HEK293 (cell line): ENCODE measurements around the gene TSC22D2.

Experiments used
- CTCF ChIA-PET: fragments of 350-600 bp; formaldehyde crosslinking; extraction: SDS; loops from one replicate; lab custom pipeline; 2021; ENCODE audit warnings: antibody characterized with exemption; lab: Yijun Ruan, JAX
- POLR2A ChIA-PET: fragments of 300-600 bp; formaldehyde crosslinking; extraction: SDS; loops from one replicate; lab custom pipeline; 2020; ENCODE audit warnings: antibody characterized with exemption, inconsistent platforms; lab: Yijun Ruan, JAX
- H3K27ac ChIP-seq: fragments of 200-500 bp; sonication (Bioruptor generic); 2 replicates; pipeline ENCODE4 v1.5.1; 2014; ENCODE audit warnings: low read depth, low read length, control low read depth, inconsistent platforms; ENCODE audit errors: extremely low read depth
- H3K36me3 ChIP-seq, 2 experiments: fragments of 200-500 bp in 1 of 2; sonication (Bioruptor generic) in 1 of 2; 1 replicate in 1 of 2; 2 replicates in 1 of 2; pipeline ENCODE4 v1.5.1; 2014 to 2017; ENCODE audit warnings: inconsistent platforms in 2 of 2, low read length in 2 of 2; ENCODE audit not compliant: control insufficient read depth in 2 of 2, insufficient read depth in 1 of 2
- H3K4me1 ChIP-seq: fragments of 200-500 bp; sonication (Bioruptor generic); 2 replicates; pipeline ENCODE4 v1.5.1; 2014; ENCODE audit warnings: mild to moderate bottlenecking, low read length, inconsistent platforms; ENCODE audit not compliant: control insufficient read depth, insufficient read depth
- H3K4me3 ChIP-seq: 2 replicates; pipeline ENCODE4 v1.5.1; 2011; ENCODE audit warnings: low read depth, mild to moderate bottlenecking, control low read depth, low read length, moderate library complexity
- H3K9me3 ChIP-seq: fragments of 200-500 bp; sonication (Bioruptor generic); 2 replicates; pipeline ENCODE4 v1.5.1; 2014; ENCODE audit warnings: low read depth, low read length, inconsistent platforms; ENCODE audit not compliant: control insufficient read depth, insufficient read depth
- BCL6B ChIP-seq: fragments of 450-650 bp; formaldehyde crosslinking; IDR thresholded peaks from 2 replicates; pipeline ENCODE4 v1.5.1; 2017; ENCODE audit warnings: missing biosample characterization, missing genetic modification characterization
- CTCF ChIP-seq: fragments of 450-650 bp; formaldehyde crosslinking; IDR thresholded peaks from 2 replicates; pipeline ENCODE4 v1.5.1; 2016; ENCODE audit warnings: missing biosample characterization, missing genetic modification characterization
- GLI4 ChIP-seq: fragments of 450-650 bp; formaldehyde crosslinking; IDR thresholded peaks from 2 replicates; pipeline ENCODE4 v1.5.1; 2016; ENCODE audit warnings: missing biosample characterization, missing genetic modification characterization
- GLIS1 ChIP-seq: fragments of 450-650 bp; formaldehyde crosslinking; IDR thresholded peaks from 2 replicates; pipeline ENCODE4 v1.5.1; 2016; ENCODE audit warnings: missing biosample characterization, missing genetic modification characterization
- GLIS2 ChIP-seq: fragments of 450-650 bp; formaldehyde crosslinking; IDR thresholded peaks from 2 replicates; pipeline ENCODE4 v1.5.1; 2016; ENCODE audit warnings: missing biosample characterization, missing genetic modification characterization
- KLF1 ChIP-seq: fragments of 450-650 bp; formaldehyde crosslinking; IDR thresholded peaks from 2 replicates; pipeline ENCODE4 v1.5.1; 2016; ENCODE audit warnings: missing biosample characterization, missing genetic modification characterization
- KLF10 ChIP-seq: fragments of 450-650 bp; IDR thresholded peaks from 2 replicates; pipeline ENCODE4 v1.5.1; 2018; ENCODE audit warnings: missing biosample characterization, mild to moderate bottlenecking, missing genetic modification characterization
- PRDM1 ChIP-seq: fragments of 450-650 bp; formaldehyde crosslinking; IDR thresholded peaks from 2 replicates; pipeline ENCODE4; 2016; ENCODE audit warnings: missing biosample characterization, missing genetic modification characterization
- SP2 ChIP-seq: fragments of 450-650 bp; formaldehyde crosslinking; IDR thresholded peaks from 2 replicates; pipeline ENCODE4 v1.5.1; 2016; ENCODE audit warnings: missing biosample characterization, missing genetic modification characterization
- SP7 ChIP-seq: fragments of 450-650 bp; formaldehyde crosslinking; IDR thresholded peaks from 2 replicates; pipeline ENCODE4 v1.5.1; 2016; ENCODE audit warnings: missing biosample characterization, missing genetic modification characterization
- YY2 ChIP-seq: fragments of 450-650 bp; formaldehyde crosslinking; IDR thresholded peaks from 2 replicates; pipeline ENCODE4 v1.5.1; 2016; ENCODE audit warnings: missing biosample characterization, missing genetic modification characterization
- ZBTB1 ChIP-seq: fragments of 450-650 bp; formaldehyde crosslinking; IDR thresholded peaks from 2 replicates; pipeline ENCODE4 v1.5.1; 2016; ENCODE audit warnings: missing biosample characterization, missing genetic modification characterization
- ZBTB20 ChIP-seq: fragments of 450-650 bp; formaldehyde crosslinking; IDR thresholded peaks from 2 replicates; pipeline ENCODE4 v1.5.1; 2016; ENCODE audit warnings: missing biosample characterization, missing genetic modification characterization
- ZNF133 ChIP-seq: fragments of 450-650 bp; formaldehyde crosslinking; IDR thresholded peaks from 2 replicates; pipeline ENCODE4 v1.5.1; 2016; ENCODE audit warnings: missing biosample characterization, missing genetic modification characterization
- ZNF18 ChIP-seq: fragments of 450-650 bp; formaldehyde crosslinking; IDR thresholded peaks from 2 replicates; pipeline ENCODE4 v1.5.1; 2016; ENCODE audit warnings: missing biosample characterization, missing genetic modification characterization
- ZNF211 ChIP-seq: fragments of 450-650 bp; formaldehyde crosslinking; IDR thresholded peaks from 2 replicates; pipeline ENCODE4 v1.5.1; 2016; ENCODE audit warnings: low read depth, missing biosample characterization, missing genetic modification characterization
- ZNF311 ChIP-seq: fragments of 450-650 bp; formaldehyde crosslinking; IDR thresholded peaks from 2 replicates; pipeline ENCODE4 v1.5.1; 2017; ENCODE audit warnings: missing biosample characterization, missing genetic modification characterization, borderline replicate concordance
- ZNF530 ChIP-seq: fragments of 450-650 bp; formaldehyde crosslinking; IDR thresholded peaks from 2 replicates; pipeline ENCODE4 v1.5.1; 2016; ENCODE audit warnings: low read depth, missing biosample characterization, missing genetic modification characterization
- ZNF560 ChIP-seq: fragments of 450-650 bp; formaldehyde crosslinking; IDR thresholded peaks from 2 replicates; pipeline ENCODE4 v1.5.1; 2017; ENCODE audit warnings: missing biosample characterization, missing genetic modification characterization, borderline replicate concordance

TSC22D2 gene

DNA sequence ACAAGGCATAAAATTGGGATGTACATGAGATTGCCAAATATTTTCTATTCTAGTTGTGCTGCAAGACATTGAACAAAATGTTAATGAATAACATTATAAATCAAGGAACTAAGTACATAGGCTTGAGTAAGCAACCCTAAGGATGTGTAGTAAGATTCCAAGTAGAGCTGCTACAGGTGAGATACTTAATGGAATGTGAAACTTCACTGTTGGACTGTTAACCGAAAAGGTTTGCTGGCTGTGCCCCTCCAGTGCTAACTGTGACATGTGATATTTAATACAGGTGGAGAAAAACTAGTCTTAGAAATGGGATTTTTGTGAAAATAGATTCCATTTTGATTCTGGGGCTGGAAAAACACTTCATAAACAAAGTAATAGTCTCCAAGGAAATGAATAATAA lies 52.4 kb downstream of the TSC22D2 start:
- H3K36me3 ChIP-seq, result peaks cover 0 to 28% of the 10 kb centered on the region in 2 experiments; a peak in 2 of 3 replicates
- ChIA-PET CTCF (no interaction called here), POLR2A (no interaction called here)
- TF ChIP-seq GLIS1 (tag by site-specific recombination), result no peak
- TF ChIP-seq GLI4 (tag by site-specific recombination), result no peak
- no peak for TF ChIP-seq ZNF18 (tag by site-specific recombination)
- TF ChIP-seq YY2 (tag by site-specific recombination), result no peak
- TF ChIP-seq ZNF530 (tag by site-specific recombination), result no peak
- TF ChIP-seq BCL6B, result no peak
- no peak for TF ChIP-seq ZNF211 (tag by site-specific recombination)
- TF ChIP-seq ZBTB20 (tag by site-specific recombination), result no peak
- TF ChIP-seq KLF1 (tag by site-specific recombination), result no peak
- no peak for TF ChIP-seq PRDM1 (tag by site-specific recombination)
- no peak for TF ChIP-seq CTCF
- no peak for TF ChIP-seq SP7 (tag by site-specific recombination)
- H3K9me3 ChIP-seq, result no peaks in the 10 kb centered on the region
- no peak overlapping the region for H3K4me3 ChIP-seq
- H3K4me1 ChIP-seq, result no peaks in the 10 kb centered on the region
- H3K27ac ChIP-seq, result no peak overlapping the region

- H3K36me3 ChIP-seq, result peaks cover 0 to 28% of the 10 kb centered on the region in 2 experiments; a peak in 2 of 3 replicates
- no peaks in the 10 kb centered on the region for H3K9me3 ChIP-seq
- CTCF ChIA-PET, result interaction anchor here (0.7 kb wide), 1 partner anchor 176 kb away, joined by 5 read pairs; no protein-coding TSS in a partner anchor
- no peak for TF ChIP-seq BCL6B
- no peak for TF ChIP-seq ZNF560 (tag by site-specific recombination)
- TF ChIP-seq ZNF311 (tag by site-specific recombination), result no peak
- no peak for TF ChIP-seq KLF10 (tag by site-specific recombination)
- TF ChIP-seq ZBTB1 (tag by site-specific recombination), result no peak
- no peak for TF ChIP-seq GLIS2
- no peak for TF ChIP-seq ZNF133 (tag by site-specific recombination)
- no peak for TF ChIP-seq SP2 (tag by site-specific recombination)
- TF ChIP-seq ZBTB20 (tag by site-specific recombination), result no peak
- no peak for TF ChIP-seq CTCF
- H3K4me3 ChIP-seq, result no peak overlapping the region
- H3K4me1 ChIP-seq, result no peaks in the 10 kb centered on the region
- POLR2A ChIA-PET, result no interaction called here
- H3K27ac ChIP-seq, result no peak overlapping the region
Measured at GRCh38 chr3:150461399-150461798, 53.3 kb downstream of the TSC22D2 start.
